K562 (cell line): ENCODE results near the gene TLR5. TPM values are rescaled to one million over a fixed set of nuclear protein-coding genes. Genes with fewer than 3 reads are reported as not detected.

Experiments used
- ADNP ChIP-seq: fragments of 200-800 bp; sonication (Bioruptor generic); IDR thresholded peaks from 2 replicates; pipeline ENCODE4 v1.6.1; 2016; ENCODE audit warnings: missing genetic modification characterization, missing compliant biosample characterization
- BCL6 ChIP-seq: fragments of 250-450 bp; sonication (Bioruptor Pico); IDR thresholded peaks from 2 replicates; pipeline ENCODE4 v1.4.0; 2020
- CREBBP ChIP-seq: IDR thresholded peaks from one replicate; pipeline ENCODE4 v1.6.1; 2012; ENCODE audit warnings: low read depth, mild to moderate bottlenecking, control low read depth, inconsistent platforms, low read length
- IFI16 ChIP-seq: fragments of 250-450 bp; sonication (Bioruptor Pico); IDR thresholded peaks from 2 replicates; pipeline ENCODE4 v2.1.2; 2022; ENCODE audit warnings: mild to moderate bottlenecking, inconsistent platforms
- KLF13 ChIP-seq: fragments of 450-650 bp; IDR thresholded peaks from 2 replicates; pipeline ENCODE4 v1.6.1; 2016; ENCODE audit warnings: missing genetic modification characterization, low read depth, mild to moderate bottlenecking, missing compliant biosample characterization, moderate library complexity, borderline replicate concordance
- LARP7 ChIP-seq: fragments of 450-650 bp; IDR thresholded peaks from 2 replicates; pipeline ENCODE4 v1.6.1; 2016
- PHF21A ChIP-seq: fragments of 450-650 bp; IDR thresholded peaks from 2 replicates; pipeline ENCODE4 v1.6.1; 2017; ENCODE audit warnings: low read depth, borderline replicate concordance
- POLR2A ChIP-seq: fragments of 450-650 bp; conservative IDR thresholded peaks from 2 replicates; pipeline ENCODE4 v1.6.1; 2016
- POLR2AphosphoS2 ChIP-seq: IDR thresholded peaks from 2 replicates; pipeline ENCODE4 v1.6.1; 2012; ENCODE audit warnings: low read length, improper control_type of control experiment
- PPARD ChIP-seq: fragments of 250-450 bp; sonication (Bioruptor Pico); IDR thresholded peaks from 2 replicates; pipeline ENCODE4 v1.8.0; 2022; ENCODE audit warnings: inconsistent platforms, mild to moderate bottlenecking, moderate library complexity
- SAFB2 ChIP-seq: fragments of 200-400 bp; formaldehyde crosslinking; IDR thresholded peaks from 2 replicates; pipeline ENCODE4 v1.6.1; 2018; ENCODE audit warnings: borderline replicate concordance, low read length, low read depth, moderate library complexity; ENCODE audit not compliant: severe bottlenecking
- ZNF232 ChIP-seq: sonication (generic); formaldehyde crosslinking; IDR thresholded peaks from 2 replicates; pipeline ENCODE4 v1.8.0; 2022; ENCODE audit warnings: mild to moderate bottlenecking, missing genetic modification reagents
- ZNF311 ChIP-seq: fragments of 250-450 bp; sonication (Bioruptor Pico); IDR thresholded peaks from 2 replicates; pipeline ENCODE4 v1.4.0; 2020; ENCODE audit warnings: mild to moderate bottlenecking, moderate library complexity
- ZNF507 ChIP-seq: conservative IDR thresholded peaks from 2 replicates; pipeline ENCODE4 v1.6.1; 2017; ENCODE audit warnings: missing genetic modification characterization, missing compliant biosample characterization
- ZNF57 ChIP-seq: fragments of 450-650 bp; formaldehyde crosslinking; IDR thresholded peaks from 2 replicates; pipeline ENCODE4 v1.4.0; 2020; ENCODE audit warnings: mild to moderate bottlenecking, moderate library complexity
- polyA plus RNA-seq, 8 experiments: library from polyadenylated mRNA; depleted of rRNA in 4 of 8; stranded (reverse) in 5 of 8; unstranded in 3 of 8; fragments of >200 nt; fragmentation: Nextera tagmentation in 2 of 8; fragmentation: Illumina TruSeq in 1 of 8; extraction: Ambion mirVana in 2 of 8; extraction: Trizol in 1 of 8; gene quantifications; 2 replicates each; pipeline versions ENCODE4 v1.2.1 to v1.2.3, GENCODE V29; 2011 to 2014; ENCODE audit warnings: inconsistent platforms in 1 of 8, missing spikeins in 1 of 8
- total RNA-seq, 7 experiments: library from RNA; depleted of rRNA in 6 of 7; stranded (reverse); fragments of >200 nt in 6 of 7; fragmentation: Illumina TruSeq in 2 of 7; extraction: Trizol in 2 of 7; gene quantifications; 2 replicates each; pipeline versions ENCODE4 v1.2.1 to v1.2.3, GENCODE V29; 2011 to 2021; ENCODE audit warnings: low replicate concordance in 1 of 7
- TF ChIP-seq, protein P1 (sequence below): fragments of 450-650 bp; IDR thresholded peaks from 2 replicates; pipeline ENCODE4 v1.6.1; 2016; ENCODE audit warnings: missing biosample characterization, missing genetic modification characterization
- TF ChIP-seq, protein P2 (sequence below): IDR thresholded peaks from 3 replicates; pipeline ENCODE4 v1.6.1; 2011; ENCODE audit warnings: borderline replicate concordance, mild to moderate bottlenecking; ENCODE audit not compliant: insufficient read length, insufficient read depth
- TF ChIP-seq, protein P3 (sequence below): conservative IDR thresholded peaks from 2 replicates; pipeline ENCODE4 v1.6.1; 2011; ENCODE audit warnings: low read depth, mild to moderate bottlenecking, low read length; ENCODE audit not compliant: control insufficient read depth
- TF ChIP-seq, protein P4 (sequence below): fragments of 250-450 bp; sonication (Bioruptor Pico); IDR thresholded peaks from 2 replicates; pipeline ENCODE4 v1.4.0; 2020
- TF ChIP-seq, protein P5 (sequence below): fragments of 250-450 bp; sonication (Bioruptor Pico); IDR thresholded peaks from 2 replicates; pipeline ENCODE4 v1.4.0; 2020; ENCODE audit warnings: mild to moderate bottlenecking, moderate library complexity, borderline replicate concordance

The TLR5 gene
- total and polyA plus RNA-seq, 9 of the 15 experiments (the other 6 are each of a cell fraction or from before 2014, with no cell fraction given), result 0.93 to 7.4 (median 1.9) TPM

DNA sequence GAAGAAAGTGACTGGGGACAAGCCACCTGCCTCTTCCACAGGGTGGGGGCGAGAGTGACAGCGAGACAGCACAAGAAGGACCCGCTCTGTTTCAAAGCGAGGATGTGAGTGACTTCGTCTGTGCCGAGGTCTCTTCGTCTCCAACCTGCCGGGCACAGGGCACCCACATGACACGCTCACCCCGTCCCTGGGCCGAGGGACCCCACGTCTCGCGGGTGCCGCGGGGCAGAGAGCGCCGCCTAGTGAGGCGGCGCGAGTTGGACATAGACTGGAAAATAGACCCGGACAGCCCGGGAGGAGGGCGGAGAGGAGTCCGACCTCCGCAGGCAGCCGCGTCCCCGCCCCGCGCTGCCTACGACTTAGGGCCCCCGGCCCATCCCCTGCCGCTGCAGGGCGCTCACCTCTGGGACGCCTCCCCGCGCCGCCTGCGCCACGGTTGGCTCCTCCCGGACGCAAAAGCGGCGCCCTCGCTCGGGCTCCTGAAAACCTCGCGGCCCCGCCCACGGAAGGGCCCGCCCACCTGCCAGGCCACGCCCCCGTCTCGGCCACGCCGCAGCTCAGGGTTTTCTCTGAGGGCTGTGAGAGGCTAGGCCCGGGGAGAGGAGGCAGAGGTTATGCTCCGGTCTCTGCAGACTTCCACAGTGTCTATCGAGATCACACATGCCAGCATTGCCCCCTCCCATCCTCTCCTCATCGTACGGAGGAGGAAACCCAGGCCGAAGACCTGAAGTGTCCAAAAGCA, at the start of gene TLR5 (continued):
- TF ChIP-seq, protein P1, sequence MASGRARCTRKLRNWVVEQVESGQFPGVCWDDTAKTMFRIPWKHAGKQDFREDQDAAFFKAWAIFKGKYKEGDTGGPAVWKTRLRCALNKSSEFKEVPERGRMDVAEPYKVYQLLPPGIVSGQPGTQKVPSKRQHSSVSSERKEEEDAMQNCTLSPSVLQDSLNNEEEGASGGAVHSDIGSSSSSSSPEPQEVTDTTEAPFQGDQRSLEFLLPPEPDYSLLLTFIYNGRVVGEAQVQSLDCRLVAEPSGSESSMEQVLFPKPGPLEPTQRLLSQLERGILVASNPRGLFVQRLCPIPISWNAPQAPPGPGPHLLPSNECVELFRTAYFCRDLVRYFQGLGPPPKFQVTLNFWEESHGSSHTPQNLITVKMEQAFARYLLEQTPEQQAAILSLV (tag), result no peak
- TF ChIP-seq BCL6 (no peak), IFI16 (CRISPR knock-in tag) (0 out of 2 replicates have a peak, but pooled peaks have one; percentile 27), ZNF311 (CRISPR knock-in tag) (peak; percentile 56; the same call in 1 of the 2 replicates), ADNP (tag) (no peak), ZNF232 (peak; percentile 98), LARP7 (no peak), CREBBP (no peak), ZNF57 (CRISPR knock-in tag) (no peak), PPARD (CRISPR knock-in tag) (no peak), POLR2AphosphoS2 (no peak), POLR2A (peak; percentile 86), KLF13 (tag) (peak; percentile 76; the same call in 1 of the 2 replicates), ZNF507 (tag) (no peak), PHF21A (peak; percentile 76), SAFB2 (no peak)
- TF ChIP-seq, protein P2, sequence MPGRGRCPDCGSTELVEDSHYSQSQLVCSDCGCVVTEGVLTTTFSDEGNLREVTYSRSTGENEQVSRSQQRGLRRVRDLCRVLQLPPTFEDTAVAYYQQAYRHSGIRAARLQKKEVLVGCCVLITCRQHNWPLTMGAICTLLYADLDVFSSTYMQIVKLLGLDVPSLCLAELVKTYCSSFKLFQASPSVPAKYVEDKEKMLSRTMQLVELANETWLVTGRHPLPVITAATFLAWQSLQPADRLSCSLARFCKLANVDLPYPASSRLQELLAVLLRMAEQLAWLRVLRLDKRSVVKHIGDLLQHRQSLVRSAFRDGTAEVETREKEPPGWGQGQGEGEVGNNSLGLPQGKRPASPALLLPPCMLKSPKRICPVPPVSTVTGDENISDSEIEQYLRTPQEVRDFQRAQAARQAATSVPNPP, result no peak
- TF ChIP-seq, protein P3, sequence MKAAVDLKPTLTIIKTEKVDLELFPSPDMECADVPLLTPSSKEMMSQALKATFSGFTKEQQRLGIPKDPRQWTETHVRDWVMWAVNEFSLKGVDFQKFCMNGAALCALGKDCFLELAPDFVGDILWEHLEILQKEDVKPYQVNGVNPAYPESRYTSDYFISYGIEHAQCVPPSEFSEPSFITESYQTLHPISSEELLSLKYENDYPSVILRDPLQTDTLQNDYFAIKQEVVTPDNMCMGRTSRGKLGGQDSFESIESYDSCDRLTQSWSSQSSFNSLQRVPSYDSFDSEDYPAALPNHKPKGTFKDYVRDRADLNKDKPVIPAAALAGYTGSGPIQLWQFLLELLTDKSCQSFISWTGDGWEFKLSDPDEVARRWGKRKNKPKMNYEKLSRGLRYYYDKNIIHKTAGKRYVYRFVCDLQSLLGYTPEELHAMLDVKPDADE, result no peak
- TF ChIP-seq, protein P4, sequence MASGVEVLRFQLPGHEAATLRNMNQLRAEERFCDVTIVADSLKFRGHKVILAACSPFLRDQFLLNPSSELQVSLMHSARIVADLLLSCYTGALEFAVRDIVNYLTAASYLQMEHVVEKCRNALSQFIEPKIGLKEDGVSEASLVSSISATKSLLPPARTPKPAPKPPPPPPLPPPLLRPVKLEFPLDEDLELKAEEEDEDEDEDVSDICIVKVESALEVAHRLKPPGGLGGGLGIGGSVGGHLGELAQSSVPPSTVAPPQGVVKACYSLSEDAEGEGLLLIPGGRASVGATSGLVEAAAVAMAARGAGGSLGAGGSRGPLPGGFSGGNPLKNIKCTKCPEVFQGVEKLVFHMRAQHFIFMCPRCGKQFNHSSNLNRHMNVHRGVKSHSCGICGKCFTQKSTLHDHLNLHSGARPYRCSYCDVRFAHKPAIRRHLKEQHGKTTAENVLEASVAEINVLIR (CRISPR knock-in tag), result 0 out of 2 replicates have a peak, but pooled peaks have one; percentile 36
- TF ChIP-seq, protein P5, sequence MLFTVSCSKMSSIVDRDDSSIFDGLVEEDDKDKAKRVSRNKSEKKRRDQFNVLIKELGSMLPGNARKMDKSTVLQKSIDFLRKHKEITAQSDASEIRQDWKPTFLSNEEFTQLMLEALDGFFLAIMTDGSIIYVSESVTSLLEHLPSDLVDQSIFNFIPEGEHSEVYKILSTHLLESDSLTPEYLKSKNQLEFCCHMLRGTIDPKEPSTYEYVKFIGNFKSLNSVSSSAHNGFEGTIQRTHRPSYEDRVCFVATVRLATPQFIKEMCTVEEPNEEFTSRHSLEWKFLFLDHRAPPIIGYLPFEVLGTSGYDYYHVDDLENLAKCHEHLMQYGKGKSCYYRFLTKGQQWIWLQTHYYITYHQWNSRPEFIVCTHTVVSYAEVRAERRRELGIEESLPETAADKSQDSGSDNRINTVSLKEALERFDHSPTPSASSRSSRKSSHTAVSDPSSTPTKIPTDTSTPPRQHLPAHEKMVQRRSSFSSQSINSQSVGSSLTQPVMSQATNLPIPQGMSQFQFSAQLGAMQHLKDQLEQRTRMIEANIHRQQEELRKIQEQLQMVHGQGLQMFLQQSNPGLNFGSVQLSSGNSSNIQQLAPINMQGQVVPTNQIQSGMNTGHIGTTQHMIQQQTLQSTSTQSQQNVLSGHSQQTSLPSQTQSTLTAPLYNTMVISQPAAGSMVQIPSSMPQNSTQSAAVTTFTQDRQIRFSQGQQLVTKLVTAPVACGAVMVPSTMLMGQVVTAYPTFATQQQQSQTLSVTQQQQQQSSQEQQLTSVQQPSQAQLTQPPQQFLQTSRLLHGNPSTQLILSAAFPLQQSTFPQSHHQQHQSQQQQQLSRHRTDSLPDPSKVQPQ, result 0 out of 2 replicates have a peak, but pooled peaks have one; percentile 19
